Endothelial cell of umbilical vein (primary cell): ENCODE data around the gene TOLLIP. TPM values are rescaled to one million over a fixed set of nuclear protein-coding genes. Genes with fewer than 3 reads are reported as not detected.

ENCODE experiments used
- BruUV-seq: library from RNA; stranded (reverse); fragments of 400-500 nt; replicated peaks from 2 replicates; lab custom pipeline; 2021; lab: Mats Ljungman, UMichigan
- CTCF ChIA-PET: fragments of 300-600, 350-600 bp; sonication (Branson Sonifier 250); formaldehyde crosslinking; loops from one replicate; lab custom pipeline; 2021; ENCODE audit warnings: antibody characterized with exemption, inconsistent platforms; lab: Charles Lee
- POLR2A ChIA-PET: fragments of 300-600, 350-600 bp; sonication (Branson Sonifier 250); formaldehyde crosslinking; loops from one replicate; lab custom pipeline; 2021; ENCODE audit warnings: antibody characterized with exemption, inconsistent platforms; lab: Charles Lee
- DNase-seq: peaks from one replicate; pipeline ENCODE4 v3.0.0-alpha.2; 2011; ENCODE audit warnings: low read depth, low spot score
- FAIRE-seq: peaks from 2 replicates; lab custom pipeline; 2011; peaks lifted over from hg19 to GRCh38; lab: Jason Lieb, UNC
- H2AFZ ChIP-seq: 2 replicates; pipeline ENCODE4 v1.6.0; 2012; ENCODE audit warnings: low read depth, low read length, control low read depth, inconsistent platforms
- H3K27ac ChIP-seq: 2 replicates; pipeline ENCODE4 v1.5.1; 2011; ENCODE audit warnings: low read depth, mild to moderate bottlenecking, control low read depth, low read length, moderate library complexity; ENCODE audit not compliant: insufficient read depth
- H3K27me3 ChIP-seq, 2 experiments: 2 replicates each; pipeline versions ENCODE4 v1.6.0 to v1.6.1; 2011; ENCODE audit warnings: low read length in 2 of 2, mixed read lengths in 1 of 2; ENCODE audit not compliant: control insufficient read depth in 2 of 2, insufficient read depth in 2 of 2
- H3K36me3 ChIP-seq, 2 experiments: 2 replicates in 1 of 2; 3 replicates in 1 of 2; pipeline ENCODE4 v1.5.1; 2011; ENCODE audit warnings: low read length in 2 of 2, mild to moderate bottlenecking in 1 of 2, moderate library complexity in 1 of 2; ENCODE audit not compliant: control insufficient read depth in 2 of 2, insufficient read depth in 2 of 2; ENCODE audit errors: extremely low read depth in 1 of 2
- H3K4me1 ChIP-seq: 3 replicates; pipeline ENCODE4 v1.5.1; 2011; ENCODE audit warnings: mild to moderate bottlenecking, low read length; ENCODE audit not compliant: control insufficient read depth, insufficient read depth; ENCODE audit errors: extremely low read depth
- H3K4me2 ChIP-seq: 2 replicates; pipeline ENCODE4 v1.6.1; 2011; ENCODE audit warnings: low read length, control low read depth, mixed read lengths; ENCODE audit not compliant: insufficient read depth
- H3K4me3 ChIP-seq, 3 experiments: fragments of 200-600 bp in 1 of 3; sonication (generic), shearing (Covaris generic) in 1 of 3; replicated peaks in 1 of 3; 2 replicates each; pipeline ENCODE4 v1.5.1; 2011 to 2016; ENCODE audit warnings: control low read depth in 3 of 3, low read length in 3 of 3, mild to moderate bottlenecking in 2 of 3, inconsistent platforms in 1 of 3, low read depth in 1 of 3, moderate library complexity in 1 of 3; ENCODE audit not compliant: insufficient read depth in 1 of 3
- H3K79me2 ChIP-seq: 2 replicates; pipeline ENCODE4 v1.6.0; 2012; ENCODE audit warnings: low read length, inconsistent platforms; ENCODE audit not compliant: control insufficient read depth, insufficient read depth
- H3K9ac ChIP-seq: replicated peaks from 2 replicates; pipeline ENCODE3; 2011; ENCODE audit warnings: low read length, control low read depth; ENCODE audit not compliant: insufficient read depth; ENCODE audit errors: extremely low read depth
- H3K9me1 ChIP-seq: replicated peaks from 3 replicates; pipeline ENCODE4 v1.6.0; 2011; ENCODE audit warnings: mild to moderate bottlenecking, low read length; ENCODE audit not compliant: control insufficient read depth, insufficient read depth; ENCODE audit errors: extremely low read depth
- H3K9me3 ChIP-seq: replicated peaks from 2 replicates; pipeline ENCODE4 v1.5.1; 2012; ENCODE audit warnings: low read length, inconsistent platforms; ENCODE audit not compliant: control insufficient read depth, insufficient read depth
- H4K20me1 ChIP-seq: replicated peaks from 2 replicates; pipeline ENCODE3; 2011; ENCODE audit warnings: mild to moderate bottlenecking, low read length; ENCODE audit not compliant: control insufficient read depth, insufficient read depth; ENCODE audit errors: extremely low read depth
- EZH2 ChIP-seq: IDR thresholded peaks from 2 replicates; pipeline ENCODE4 v1.6.1; 2012; ENCODE audit warnings: borderline replicate concordance, low read depth, mild to moderate bottlenecking, moderate library complexity, low read length, inconsistent platforms; ENCODE audit not compliant: severe bottlenecking
- FOS ChIP-seq: IDR thresholded peaks from 2 replicates; pipeline ENCODE4 v1.6.1; 2011; ENCODE audit warnings: mild to moderate bottlenecking, low read length, moderate library complexity, borderline replicate concordance; ENCODE audit not compliant: insufficient read depth
- GATA2 ChIP-seq: IDR thresholded peaks from 2 replicates; pipeline ENCODE4 v1.7.0; 2011; ENCODE audit warnings: low read depth, mild to moderate bottlenecking, moderate library complexity, mixed read lengths, low read length; ENCODE audit not compliant: insufficient read length, insufficient read depth
- JUN ChIP-seq: IDR thresholded peaks from 2 replicates; pipeline ENCODE4 v1.6.1; 2011; ENCODE audit warnings: borderline replicate concordance, low read depth; ENCODE audit not compliant: insufficient read length, insufficient read depth
- MYC ChIP-seq: IDR thresholded peaks from one replicate; pipeline ENCODE4 v1.6.1; 2011; ENCODE audit warnings: mild to moderate bottlenecking, low read depth, low read length
- POLR2A ChIP-seq: IDR thresholded peaks from 2 replicates; pipeline ENCODE4 v1.6.1; 2012; ENCODE audit warnings: low read depth, mild to moderate bottlenecking, control low read depth, low read length
- POLR2AphosphoS5 ChIP-seq: IDR thresholded peaks from 2 replicates; pipeline ENCODE4 v1.6.1; 2012; ENCODE audit warnings: low read depth, mild to moderate bottlenecking, control low read depth, low read length, moderate library complexity; ENCODE audit not compliant: insufficient read depth
- dilution Hi-C: fragments of 300-500 bp; cut with MboI; formaldehyde crosslinking; loops from one replicate; pipeline ENCODE4 v1.15.0; 2019; ENCODE audit warnings: low sequenced_read_pairs; ENCODE audit not compliant: extremely low pct_ligation_motif_present
- intact Hi-C: fragments of 100-400 bp; cut with micrococcal nuclease; formaldehyde crosslinking; loops from one replicate; pipeline ENCODE4 v1.10.0; 2022
- polyA plus RNA-seq, 4 experiments: library from polyadenylated mRNA; depleted of rRNA in 3 of 4; stranded (reverse) in 3 of 4; unstranded in 1 of 4; fragments of >200 nt; gene quantifications; 2 replicates each; pipeline versions ENCODE4 v1.2.1 to v1.2.3, GENCODE V29; 2011 to 2012; ENCODE audit warnings: missing spikeins in 1 of 4
- total RNA-seq: library from RNA; stranded (reverse); gene quantifications from 2 replicates; pipeline ENCODE4 v1.2.3, GENCODE V29; 2021
- TF ChIP-seq, protein P1 (sequence below): IDR thresholded peaks from 2 replicates; pipeline ENCODE4 v1.6.1; 2011; ENCODE audit not compliant: insufficient read depth, insufficient read length
- TF ChIP-seq, protein P2 (sequence below), 2 donors: IDR thresholded peaks; 1 replicate in 1 of 2; 2 replicates in 1 of 2; pipeline ENCODE4 v1.5.1; 2011; ENCODE audit warnings: low read length in 2 of 2, mild to moderate bottlenecking in 2 of 2, moderate library complexity in 2 of 2, control low read depth in 1 of 2, inconsistent platforms in 1 of 2, low read depth in 1 of 2; ENCODE audit not compliant: insufficient read depth in 1 of 2; ENCODE audit errors: extremely low read depth in 1 of 2

TOLLIP gene
- total and polyA plus RNA-seq, 2 donors (not counting 3 experiments of a cell fraction or from before 2014, with no cell fraction given), result 49.6 to 64.8 TPM

- Histone ChIP-seq H3K36me3 (no peaks in the 10 kb centered on the region), H3K4me2 (no peak overlapping the region), H3K79me2 (no peaks in the 10 kb centered on the region), H3K9ac (no peak overlapping the region), H3K4me3 (no peak overlapping the region), H3K27me3 (no peaks in the 10 kb centered on the region), H3K9me1 (no peaks in the 10 kb centered on the region), H3K4me1 (no peaks in the 10 kb centered on the region), H4K20me1 (no peaks in the 10 kb centered on the region), H2AFZ (no peak overlapping the region), H3K9me3 (no peaks in the 10 kb centered on the region), H3K27ac (no peak overlapping the region)
- ChIA-PET CTCF (no interaction called here), POLR2A (no interaction called here)
- dilution Hi-C loops, result no loop called here
- BruUV-seq, result no TSS peak
- intact Hi-C loops, result no loop called here
- no peak for DNase-seq
- no peak for FAIRE-seq
- TF ChIP-seq POLR2A (no peak), FOS (no peak), GATA2 (no peak), EZH2 (no peak), POLR2AphosphoS5 (no peak), MYC (no peak), JUN (no peak)
- TF ChIP-seq, protein P1, sequence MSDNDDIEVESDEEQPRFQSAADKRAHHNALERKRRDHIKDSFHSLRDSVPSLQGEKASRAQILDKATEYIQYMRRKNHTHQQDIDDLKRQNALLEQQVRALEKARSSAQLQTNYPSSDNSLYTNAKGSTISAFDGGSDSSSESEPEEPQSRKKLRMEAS, result no peak
- TF ChIP-seq, protein P2, sequence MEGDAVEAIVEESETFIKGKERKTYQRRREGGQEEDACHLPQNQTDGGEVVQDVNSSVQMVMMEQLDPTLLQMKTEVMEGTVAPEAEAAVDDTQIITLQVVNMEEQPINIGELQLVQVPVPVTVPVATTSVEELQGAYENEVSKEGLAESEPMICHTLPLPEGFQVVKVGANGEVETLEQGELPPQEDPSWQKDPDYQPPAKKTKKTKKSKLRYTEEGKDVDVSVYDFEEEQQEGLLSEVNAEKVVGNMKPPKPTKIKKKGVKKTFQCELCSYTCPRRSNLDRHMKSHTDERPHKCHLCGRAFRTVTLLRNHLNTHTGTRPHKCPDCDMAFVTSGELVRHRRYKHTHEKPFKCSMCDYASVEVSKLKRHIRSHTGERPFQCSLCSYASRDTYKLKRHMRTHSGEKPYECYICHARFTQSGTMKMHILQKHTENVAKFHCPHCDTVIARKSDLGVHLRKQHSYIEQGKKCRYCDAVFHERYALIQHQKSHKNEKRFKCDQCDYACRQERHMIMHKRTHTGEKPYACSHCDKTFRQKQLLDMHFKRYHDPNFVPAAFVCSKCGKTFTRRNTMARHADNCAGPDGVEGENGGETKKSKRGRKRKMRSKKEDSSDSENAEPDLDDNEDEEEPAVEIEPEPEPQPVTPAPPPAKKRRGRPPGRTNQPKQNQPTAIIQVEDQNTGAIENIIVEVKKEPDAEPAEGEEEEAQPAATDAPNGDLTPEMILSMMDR (IDR thresholded peaks at IDR 0.05; ENCODE audit: extremely low read depth in 1 of 2, insufficient read depth in 1 of 2, low read depth in 1 of 2, low read length in 2 of 2), result no peak
These were observed 52.1 kb downstream of the TOLLIP start for GRCh38 chr11:1257366-1257765.
